ENCODE measurements around the gene CD82.

Gene CD82

DNA sequence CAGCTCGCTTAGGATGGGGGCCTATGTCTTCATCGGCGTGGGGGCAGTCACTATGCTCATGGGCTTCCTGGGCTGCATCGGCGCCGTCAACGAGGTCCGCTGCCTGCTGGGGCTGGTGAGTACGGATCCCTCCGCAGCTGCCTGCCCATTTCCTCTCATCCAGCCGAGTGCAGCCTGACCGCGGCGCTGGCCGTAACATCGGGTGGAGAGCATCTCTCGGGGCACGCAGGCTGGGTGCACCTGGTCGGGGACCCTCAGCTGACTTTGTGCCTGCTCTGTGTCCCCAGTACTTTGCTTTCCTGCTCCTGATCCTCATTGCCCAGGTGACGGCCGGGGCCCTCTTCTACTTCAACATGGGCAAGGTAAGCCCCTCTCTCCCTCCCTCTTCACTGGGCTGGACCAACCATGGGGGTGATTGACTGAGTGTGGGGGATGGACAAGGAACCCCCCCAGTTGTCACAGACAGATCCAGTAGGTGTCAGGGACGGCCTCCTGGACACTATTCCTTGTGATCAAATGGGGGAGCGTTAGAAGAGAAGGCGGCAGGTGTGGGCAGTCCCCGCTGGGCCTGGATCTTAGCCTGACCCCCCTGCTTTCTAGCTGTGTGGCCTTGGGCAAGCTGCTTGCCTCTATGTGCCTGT lies 39.7 kb downstream of the CD82 start:
- no peak for DNase-seq

DNA sequence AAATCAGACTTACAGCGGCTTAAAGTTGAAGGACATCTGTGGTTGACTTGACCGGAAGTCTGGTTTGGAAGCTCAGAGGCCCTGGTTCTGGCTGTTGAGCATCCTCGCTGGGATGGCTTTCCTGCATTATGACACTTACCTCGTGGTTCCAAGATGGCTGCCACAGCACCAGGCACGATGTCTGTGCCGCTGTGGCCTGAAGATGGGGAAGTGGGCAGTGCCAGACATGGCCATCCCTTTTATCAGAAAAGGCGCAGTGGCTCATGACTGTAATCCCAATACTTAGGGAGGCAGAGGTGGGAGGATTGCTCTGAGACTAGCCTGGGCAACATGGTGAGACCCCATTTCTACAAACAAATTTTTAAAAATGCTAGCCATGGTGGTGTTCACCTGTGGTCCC lies 40.5 kb downstream of the CD82 start:
- DNase-seq, result no peak

DNA sequence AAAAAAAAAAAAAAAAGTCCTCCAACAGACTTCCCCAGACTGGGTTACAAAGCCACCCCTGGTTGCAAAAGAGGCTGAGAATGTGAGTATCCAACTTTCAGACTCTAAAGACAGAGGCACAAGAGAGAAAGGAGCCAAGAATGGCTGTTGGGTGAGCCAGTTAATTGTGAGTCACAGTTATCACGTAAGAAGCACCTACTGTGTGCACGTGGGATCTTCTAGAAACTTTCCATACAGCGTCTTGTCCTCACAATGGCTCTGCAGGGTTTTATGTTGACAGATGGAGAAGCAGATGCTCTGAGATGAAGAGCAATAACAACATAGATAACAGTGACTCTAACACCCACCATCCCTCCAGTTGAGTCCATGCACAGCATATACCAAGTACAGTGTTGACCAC lies 41.0 kb downstream of the CD82 start:
- no peak for DNase-seq

DNA sequence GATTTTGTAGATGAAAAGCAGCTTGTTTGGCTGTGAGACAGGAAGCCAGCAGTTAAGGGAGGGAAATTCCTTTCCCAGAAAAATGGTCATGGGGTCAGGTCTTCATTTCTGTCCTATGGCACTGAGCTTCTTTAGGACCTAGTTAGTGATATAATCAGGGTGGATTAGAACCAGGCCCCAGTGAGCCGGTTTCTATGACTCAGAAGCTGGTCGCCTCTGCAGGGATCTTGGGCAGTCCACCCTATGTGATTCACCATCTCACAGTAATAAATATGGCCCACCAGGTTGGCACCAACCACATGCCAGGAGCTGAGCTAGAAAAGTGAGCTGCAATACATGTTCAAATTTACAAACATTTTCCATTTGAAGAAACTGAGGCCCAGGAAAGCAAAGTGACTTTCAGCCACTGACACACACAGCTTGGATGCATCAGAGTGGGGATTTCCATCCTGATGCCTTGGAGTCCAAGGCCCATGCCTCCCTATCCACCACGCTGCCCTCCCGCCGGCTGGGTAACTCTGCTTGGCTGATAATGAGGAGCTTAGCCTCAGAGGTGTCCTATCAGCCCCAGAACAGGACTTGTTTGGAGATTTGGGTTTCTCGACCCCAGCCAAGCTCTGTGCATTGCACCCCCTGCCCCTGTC lies 42.0 kb downstream of the CD82 start:
- DNase-seq, result no peak

DNA sequence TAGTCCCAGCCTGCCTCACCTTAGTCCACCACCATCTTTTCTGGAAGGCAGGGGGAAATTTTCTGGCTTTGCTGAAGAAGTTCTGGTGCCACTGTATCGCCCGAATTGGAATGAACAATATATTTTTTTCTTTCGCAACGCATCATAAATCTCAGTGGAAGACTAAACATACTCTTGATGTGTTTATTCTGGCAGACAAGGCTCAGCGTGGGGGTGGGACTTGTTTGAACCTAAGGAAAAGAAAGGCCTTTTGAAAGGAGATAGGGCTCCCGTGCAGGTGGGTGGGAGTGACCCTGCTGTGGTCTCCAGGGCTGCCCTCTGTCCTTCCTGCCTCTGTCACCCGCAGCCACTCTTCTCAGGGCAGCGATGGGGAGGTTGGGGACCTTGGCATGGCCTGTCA lies 42.5 kb downstream of the CD82 start:
- no peak for DNase-seq

DNA sequence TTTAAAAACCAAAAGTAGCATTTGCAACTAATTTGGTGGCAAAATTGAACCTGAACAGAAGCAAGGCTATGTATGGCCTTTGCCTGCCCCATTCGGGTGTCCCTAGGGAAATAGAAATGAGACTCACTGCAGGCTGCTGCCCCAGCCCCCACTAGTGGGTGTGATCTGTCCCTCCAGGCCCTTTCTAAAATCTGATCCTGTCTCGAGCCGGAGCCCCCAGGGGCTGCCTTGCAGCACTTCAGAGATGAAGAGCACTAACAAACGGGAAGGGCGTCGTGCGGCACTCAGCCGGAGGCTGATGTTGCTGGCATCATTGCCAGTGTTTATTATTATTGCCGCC lies 43.2 kb downstream of the CD82 start:
- DNase-seq, result no peak

DNA sequence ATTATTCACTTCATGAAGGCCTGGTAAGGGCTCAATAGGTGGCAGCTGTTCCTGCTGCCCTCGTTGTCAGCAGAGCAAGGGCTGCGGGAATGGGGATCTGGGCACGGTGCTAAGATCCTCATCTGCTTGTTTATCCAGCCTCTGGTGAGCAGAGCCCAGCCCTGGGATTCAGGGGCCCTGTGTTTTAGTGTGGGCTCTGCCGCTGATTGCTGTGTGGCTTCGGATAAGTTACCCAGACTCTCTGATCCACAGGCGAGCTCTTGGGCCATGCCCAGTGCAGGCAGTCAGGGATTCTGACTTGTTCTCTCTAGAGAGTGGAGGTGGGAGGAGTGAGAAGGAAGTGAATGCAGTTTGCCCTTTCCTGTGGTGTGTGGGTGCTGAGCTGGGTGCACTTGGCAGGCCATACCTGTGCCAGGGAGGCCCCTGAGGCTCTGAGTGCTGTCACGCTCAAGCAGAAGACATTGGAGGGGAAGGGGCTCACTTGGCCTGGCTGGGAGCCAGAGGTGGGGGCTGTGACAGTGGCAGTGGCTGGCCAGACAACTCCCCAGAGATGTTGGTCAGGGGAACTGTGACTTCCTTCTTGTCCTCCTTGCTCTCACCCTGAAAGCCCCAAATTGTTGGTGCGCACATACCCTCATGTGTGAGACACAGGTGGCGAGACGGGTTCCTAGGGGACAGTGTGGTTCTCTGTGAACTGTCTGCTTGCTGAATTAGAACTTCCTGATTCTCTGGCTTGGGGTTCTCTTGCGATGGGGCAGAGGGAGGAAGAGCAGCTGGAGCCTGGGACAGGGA lies 43.7 kb downstream of the CD82 start:
- DNase-seq, result no peak

DNA sequence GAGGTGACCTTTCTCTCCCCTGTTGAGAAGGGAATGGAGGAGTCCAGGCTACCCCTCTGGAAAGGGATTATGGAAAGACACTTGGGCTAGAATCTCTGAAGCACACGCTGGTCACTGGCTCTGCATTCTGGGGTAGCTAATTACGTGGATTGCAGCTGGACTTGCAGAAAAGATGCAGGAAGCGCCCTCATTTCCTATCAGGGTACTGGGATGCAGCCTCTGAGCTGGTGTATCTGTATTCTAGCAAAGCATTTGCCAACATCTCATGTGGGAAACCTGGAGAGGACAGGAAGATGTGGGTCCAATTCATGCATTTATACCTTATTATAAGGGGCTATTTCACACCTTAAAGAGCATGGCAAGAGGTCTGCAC lies 44.3 kb downstream of the CD82 start:
- no peak for DNase-seq

DNA sequence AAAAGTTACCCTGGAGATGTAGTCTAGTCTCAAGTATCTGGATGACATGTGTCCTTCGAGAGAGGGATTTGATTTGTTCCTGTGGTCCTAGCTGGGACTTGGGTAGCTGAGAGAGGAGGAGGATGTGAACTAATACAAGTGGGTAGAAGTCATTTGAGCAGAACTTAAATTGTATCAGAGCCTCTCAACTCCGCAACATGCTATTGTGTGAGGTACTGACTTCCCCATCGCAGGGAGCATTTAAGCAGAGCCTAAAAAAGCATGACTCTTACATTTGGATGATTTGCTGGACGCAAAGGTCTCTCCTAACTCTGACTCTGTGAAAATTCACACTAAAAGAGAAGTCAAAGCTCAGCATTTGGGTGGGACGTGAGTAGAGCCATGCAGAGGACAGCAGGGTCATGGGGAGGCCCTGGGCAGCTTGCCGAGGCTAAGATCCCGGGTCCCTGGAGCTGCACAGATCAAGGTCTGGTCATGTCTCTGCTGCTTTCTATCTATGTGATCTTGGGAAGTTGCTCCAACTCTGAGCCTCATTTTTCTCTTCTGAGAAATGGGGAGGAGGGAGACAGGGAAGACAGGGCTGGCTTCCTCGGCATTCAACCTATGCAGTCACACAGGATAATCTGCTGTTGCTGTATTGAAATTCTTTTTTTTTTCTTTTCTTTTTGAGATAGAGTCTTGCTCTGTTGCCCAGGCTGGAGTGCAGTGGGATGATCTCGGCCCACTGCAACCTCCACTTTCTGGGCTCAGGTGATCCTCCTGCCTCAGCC lies 44.9 kb downstream of the CD82 start:
- DNase-seq, result no peak

DNA sequence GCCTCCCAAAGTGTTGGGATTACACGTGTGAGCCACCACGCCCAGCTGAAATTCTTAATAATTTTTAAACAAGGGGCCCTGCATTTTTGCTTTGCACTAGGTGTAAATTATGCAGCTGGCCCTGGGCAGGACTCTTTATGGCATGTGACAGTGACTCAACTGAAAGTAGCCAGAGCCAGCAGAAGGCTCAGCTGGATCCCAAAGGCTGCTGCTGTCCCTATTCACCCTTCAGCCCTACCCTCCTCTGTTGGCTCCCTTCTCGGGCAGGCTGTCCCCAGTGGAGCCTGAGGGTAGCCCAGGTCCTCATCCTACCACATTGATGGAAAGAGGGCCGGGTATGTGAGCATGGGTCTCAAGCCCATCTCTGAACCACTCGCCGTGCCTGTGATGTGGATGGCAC lies 45.6 kb downstream of the CD82 start:
- DNase-seq, result no peak

DNA sequence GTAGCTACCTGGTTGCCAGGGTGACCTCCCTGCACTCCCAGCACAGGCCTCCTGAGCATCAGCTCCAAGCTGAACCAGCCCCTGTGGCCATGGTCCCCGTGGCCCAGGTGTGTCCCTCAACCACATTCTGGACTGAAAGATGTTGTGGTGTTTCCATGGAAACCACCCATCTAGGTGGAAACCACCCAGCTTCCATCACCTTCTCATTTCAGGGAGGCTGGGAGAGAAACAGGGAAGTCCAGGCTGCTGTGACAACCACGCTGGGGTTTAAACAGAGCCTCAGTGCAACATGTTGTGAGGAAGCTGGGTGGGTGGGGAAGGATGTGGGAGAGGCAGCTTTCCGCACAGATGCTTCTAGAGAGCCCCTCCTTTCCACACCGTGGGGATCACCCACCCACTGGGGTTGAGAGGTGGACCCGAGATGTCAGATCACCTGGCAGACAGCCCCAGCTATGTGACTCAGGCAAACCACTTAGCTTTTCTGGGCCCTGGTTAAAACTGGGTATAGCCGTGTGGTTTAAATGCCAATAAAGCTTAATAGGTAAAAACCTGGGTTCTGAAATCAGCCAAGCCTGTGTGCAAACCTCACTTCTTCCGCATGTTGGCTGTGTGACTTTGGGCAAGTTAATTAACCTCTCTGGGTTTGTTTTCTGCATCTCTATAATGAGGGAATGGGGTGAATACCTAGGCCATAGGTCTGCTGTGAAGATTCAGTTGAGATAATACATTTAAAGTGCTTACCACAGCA lies 46.4 kb downstream of the CD82 start:
- DNase-seq, result no peak

DNA sequence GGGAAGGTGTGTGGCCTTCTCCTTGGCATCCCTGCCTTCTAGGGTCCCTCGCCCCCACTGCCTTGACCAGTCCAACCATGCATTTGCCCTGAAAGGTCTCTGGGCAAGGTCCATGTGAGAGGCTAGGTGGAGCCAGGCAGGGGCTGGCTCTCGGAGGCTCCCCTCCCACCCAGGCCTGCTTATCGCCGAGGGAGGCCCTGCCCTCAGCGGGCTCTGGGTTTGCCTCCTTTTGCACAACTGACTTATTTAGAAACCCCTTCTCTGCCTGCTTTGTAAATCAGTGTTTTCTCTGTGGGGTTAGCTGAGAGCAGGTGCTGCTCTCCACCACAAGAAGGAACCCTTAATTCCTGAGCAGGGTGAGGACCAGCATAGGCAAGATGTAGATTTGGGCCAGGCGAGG lies 47.7 kb downstream of the CD82 start:
- no peak for DNase-seq

DNA sequence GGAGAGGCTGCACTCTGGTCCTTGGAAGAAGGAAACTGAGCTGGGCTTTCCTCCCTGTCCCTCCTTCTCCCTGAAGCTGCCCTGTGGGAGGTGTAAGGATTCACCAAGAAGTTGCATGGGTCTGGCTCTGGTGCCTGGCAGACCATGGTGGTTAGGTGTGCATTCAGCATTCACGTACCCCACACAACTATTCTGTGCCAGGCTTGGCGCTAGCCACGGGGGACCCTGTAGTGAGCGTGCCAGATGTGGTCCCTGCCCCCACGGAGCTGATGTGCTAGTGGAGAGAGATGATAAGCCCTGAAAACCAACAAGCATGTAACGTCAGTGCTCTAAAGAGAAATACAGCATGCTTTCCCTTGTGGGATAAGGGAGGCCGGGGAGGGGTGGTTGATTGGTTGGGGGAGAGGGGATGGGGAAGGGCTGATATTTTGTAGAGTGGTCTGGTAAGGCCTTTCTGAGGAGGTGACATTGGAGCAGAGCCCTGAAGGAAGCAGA lies 48.9 kb downstream of the CD82 start:
- DNase-seq, result no peak

DNA sequence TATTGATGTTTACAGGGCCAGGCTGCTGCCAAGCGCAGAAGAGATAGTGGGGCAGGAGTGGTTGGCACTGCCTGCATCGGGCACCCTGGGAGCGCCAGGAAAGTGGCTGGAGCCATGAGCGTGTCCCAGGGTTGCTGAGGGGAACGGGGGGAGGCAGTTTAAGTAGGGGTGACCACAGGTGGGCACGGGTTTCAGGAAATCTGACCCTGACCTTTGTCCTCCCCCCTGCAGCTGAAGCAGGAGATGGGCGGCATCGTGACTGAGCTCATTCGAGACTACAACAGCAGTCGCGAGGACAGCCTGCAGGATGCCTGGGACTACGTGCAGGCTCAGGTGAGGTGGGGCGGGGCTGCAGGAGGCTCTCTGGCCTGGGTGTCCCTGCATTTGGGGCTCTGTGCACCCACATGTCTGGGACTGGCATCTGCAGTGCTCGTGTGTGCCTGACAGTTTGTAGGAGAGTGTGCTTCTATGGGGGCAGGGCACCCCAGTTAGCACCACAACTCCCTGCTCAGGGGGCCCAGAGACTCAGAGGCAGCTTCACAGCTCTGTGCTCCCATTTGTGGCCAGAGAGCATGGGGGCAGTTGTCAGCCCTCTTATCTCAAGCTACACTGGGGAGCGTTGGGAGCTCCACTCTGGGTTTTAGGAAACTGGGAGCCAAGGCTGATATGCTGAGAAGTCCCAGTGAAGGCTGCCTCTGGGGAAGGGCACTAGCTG lies 49.7 kb downstream of the CD82 start:
- DNase-seq, result no peak

DNA sequence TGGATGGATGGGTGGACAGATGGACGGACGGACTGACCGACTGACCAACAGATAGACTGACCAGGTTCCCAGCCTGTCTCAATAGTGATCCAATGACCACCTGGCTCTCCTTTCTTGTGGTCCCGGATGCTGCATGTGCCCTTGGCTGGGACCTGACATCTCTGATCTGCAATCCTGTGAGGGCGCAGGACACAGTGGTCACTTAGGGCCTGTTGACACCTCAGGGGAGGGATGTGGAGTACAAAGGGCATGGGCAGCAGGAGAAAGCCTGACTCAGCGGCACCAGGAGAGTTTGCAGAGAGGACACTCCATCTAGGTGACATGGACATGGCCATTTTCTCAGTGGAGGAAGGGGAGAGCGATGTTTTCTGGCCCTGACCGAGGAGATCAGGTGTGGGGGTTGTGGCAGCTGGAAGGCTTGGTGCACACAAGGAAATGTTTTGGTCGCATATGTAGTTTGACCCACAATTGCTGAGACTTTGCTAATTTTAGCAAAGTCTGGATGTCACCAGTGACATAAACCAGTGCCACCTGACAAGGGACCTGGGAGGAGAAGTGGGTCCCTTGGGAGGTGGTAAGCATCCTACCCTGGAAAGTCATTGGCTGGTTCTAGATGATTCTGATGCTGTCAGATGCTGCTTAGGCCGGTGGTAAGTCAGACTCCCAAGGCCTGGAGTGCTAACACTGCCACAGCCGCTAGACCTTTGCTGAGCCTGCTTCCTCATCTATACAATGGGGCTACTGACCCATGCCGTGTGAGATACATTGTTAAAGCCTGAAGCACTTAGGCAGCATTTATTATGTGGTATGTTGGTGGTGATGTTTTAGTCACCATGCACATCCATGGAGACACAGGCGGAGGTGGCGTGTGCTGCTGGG lies 50.7 kb downstream of the CD82 start:
- no peak for DNase-seq

DNA sequence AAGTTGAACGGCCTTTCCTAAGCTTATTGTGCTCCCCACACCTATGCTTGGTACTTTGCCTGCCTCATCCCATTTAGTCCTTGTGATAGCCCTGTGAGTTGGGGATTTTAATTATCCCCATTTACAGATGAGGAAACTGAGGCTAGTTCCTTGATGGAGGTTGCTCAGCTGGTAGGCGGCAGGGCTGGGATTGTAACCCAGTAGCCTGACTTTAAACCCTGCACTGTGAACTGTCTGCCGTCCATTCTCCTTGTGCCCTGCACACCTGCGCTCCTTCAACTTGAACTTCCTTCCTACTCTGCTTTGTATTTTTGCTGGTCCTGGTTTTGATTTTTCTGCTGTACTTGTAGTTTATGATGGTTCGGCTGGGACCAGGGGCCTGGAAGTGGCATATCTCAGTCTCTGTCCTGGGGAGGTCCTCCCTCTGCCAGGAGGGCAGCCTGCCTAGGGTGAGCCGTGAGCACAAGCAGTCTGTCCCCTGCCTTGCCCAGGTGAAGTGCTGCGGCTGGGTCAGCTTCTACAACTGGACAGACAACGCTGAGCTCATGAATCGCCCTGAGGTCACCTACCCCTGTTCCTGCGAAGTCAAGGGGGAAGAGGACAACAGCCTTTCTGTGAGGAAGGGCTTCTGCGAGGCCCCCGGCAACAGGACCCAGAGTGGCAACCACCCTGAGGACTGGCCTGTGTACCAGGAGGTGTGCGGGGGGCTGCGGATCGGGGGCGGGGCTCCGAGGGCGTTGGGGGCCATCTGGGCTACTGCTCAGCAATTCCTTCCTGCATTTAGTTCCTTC lies 52.4 kb downstream of the CD82 start:
- no peak for DNase-seq

DNA sequence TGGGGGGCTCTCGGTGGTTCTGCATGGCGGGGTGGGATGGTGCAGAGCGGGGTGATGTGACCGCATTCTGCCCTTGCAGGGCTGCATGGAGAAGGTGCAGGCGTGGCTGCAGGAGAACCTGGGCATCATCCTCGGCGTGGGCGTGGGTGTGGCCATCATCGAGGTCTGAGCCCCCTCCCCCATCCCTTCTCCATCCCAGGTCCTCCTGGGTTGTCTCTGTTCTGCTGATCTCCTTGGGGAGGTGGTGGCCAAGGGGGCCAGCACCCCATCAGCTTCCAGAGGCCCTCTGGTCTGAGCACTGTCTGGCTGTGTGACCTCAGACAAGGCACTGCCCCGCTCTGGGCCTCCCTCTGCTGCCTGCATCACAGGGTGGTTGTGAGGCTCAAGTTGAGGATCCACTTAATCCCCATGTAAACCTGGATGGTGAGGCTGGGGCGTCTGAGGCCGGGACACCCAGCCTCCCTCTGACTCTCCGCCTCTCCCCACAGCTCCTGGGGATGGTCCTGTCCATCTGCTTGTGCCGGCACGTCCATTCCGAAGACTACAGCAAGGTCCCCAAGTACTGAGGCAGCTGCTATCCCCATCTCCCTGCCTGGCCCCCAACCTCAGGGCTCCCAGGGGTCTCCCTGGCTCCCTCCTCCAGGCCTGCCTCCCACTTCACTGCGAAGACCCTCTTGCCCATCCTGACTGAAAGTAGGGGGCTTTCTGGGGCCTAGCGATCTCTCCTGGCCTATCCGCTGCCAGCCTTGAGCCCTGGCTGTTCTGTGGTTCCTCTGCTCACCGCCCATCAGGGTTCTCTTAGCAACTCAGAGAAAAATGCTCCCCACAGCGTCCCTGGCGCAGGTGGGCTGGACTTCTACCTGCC lies 53.3 kb downstream of the CD82 start:
- DNase-seq, result no peak

DNA sequence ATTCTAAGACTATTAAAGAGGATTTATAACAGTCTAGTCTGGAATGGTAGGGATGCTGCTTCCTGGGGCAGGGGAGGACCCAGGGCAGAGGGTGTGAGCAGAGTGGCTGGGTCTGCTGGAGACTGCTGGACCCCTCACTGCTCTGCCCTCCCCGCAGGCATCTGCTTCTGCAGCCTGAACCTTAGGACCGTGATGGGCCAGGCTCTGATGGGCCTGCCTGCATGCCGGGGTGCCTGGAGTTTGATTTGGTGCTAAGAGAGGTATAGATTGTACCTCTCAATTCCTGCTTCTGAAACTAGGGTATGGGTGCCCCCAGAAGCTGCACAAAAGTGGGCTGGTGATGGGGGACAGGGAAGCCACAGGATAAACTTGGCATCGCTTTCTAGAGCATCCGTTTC lies 54.9 kb downstream of the CD82 start:
- DNase-seq, result no peak

DNA sequence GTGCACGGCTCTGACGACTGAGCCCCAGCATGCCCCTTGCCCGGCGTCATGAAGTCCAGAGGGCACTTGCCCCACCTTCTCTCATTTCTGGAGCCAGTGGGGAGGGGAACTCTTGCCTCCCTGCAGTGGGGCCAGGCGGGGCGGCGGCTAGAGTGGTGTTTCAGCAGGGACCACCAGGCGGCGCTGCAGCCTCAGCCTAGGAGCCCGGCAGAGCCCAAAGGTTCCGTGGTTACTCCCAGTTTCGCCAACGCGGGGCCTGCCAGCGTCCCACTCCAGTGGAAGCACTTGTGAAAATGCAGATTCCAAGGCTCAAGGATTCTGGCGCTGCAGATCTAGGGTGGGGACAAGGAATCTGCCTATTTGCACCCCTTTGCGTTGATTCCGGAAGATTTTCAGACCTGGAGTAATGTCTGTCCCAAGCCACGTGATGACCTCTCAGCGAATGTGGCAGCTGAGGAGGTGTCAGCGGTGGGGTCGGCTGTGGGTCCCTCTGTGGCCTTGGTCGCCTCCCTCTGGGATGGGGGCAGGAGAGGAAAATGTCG lies 55.7 kb downstream of the CD82 start:
- peak; percentile 68 for DNase-seq

All from NCI-H2227 treated with DMSO at 0.1 percent for 48 hours (cell line).